Transverse colon (tissue), 4 donors: Measurements from ENCODE around the gene RHOF. TPM values are rescaled to one million over a fixed set of nuclear protein-coding genes. Genes with fewer than 3 reads are reported as not detected.

Experiments
- DNase-seq: peaks from one replicate; pipeline ENCODE4 v3.0.0-alpha.2; 2019
- H3K27ac ChIP-seq, 4 donors: fragments of 200-600 bp; sonication (generic); 2 replicates each; pipeline ENCODE4 v1.5.1; 2016 to 2018; ENCODE audit warnings: inconsistent platforms in 4 of 4
- H3K27me3 ChIP-seq: fragments of 200-600 bp; sonication (generic); 2 replicates; pipeline ENCODE4 v1.5.1; 2017; ENCODE audit warnings: inconsistent platforms
- H3K36me3 ChIP-seq, 4 donors: fragments of 200-600 bp; sonication (generic); 2 replicates each; pipeline ENCODE4 v1.5.1; 2017 to 2019; ENCODE audit warnings: inconsistent platforms in 4 of 4
- H3K4me1 ChIP-seq, 4 donors: fragments of 200-600 bp; sonication (generic); 2 replicates each; pipeline ENCODE4 v1.5.1; 2017 to 2020; ENCODE audit warnings: inconsistent platforms in 4 of 4
- H3K4me3 ChIP-seq, 4 donors: fragments of 200-600 bp; sonication (generic); 1 replicate in 1 of 4; 2 replicates in 3 of 4; pipeline versions ENCODE4 v1.5.1 to v1.6.1; 2017 to 2019; ENCODE audit warnings: inconsistent platforms in 4 of 4
- H3K9me3 ChIP-seq, 2 donors: fragments of 200-600 bp; sonication (generic); 2 replicates each; pipeline ENCODE4 v1.5.1; 2017 to 2019; ENCODE audit warnings: inconsistent platforms in 2 of 2
- EP300 ChIP-seq: sonication (generic); formaldehyde crosslinking; IDR thresholded peaks from one replicate; pipeline ENCODE4 v1.6.1; 2017; ENCODE audit warnings: antibody characterized with exemption, low read depth
- POLR2A ChIP-seq: fragments of 450-650 bp; IDR thresholded peaks from one replicate; pipeline ENCODE4 v1.6.1; 2016; ENCODE audit warnings: antibody characterized with exemption, mild to moderate bottlenecking, moderate library complexity
- POLR2AphosphoS5 ChIP-seq, 3 donors: sonication (generic); formaldehyde crosslinking; IDR thresholded peaks; one replicate each; pipeline ENCODE4 v1.6.1; 2016; ENCODE audit warnings: antibody characterized with exemption in 3 of 3
- WGBS, 2 donors: methylation state at CpG; one replicate each; pipeline ENCODE4 v1.1.5; 2018; ENCODE audit warnings: low coverage in 1 of 2; 5-methylcytosine and 5-hydroxymethylcytosine counted together
- in situ Hi-C, 4 donors: fragments of 200-750 bp; cut with MboI; loops; one replicate each; pipeline versions ENCODE4 v1.15.0 to v1.15.1; 2017; ENCODE audit warnings: low sequenced_read_pairs in 3 of 4, low pct_ligation_motif_present in 1 of 4, low pct_unique_long_range_greater_than_20kb in 1 of 4
- intact Hi-C: fragments of 100-400 bp; cut with DNase I; formaldehyde crosslinking; loops from one replicate; pipeline ENCODE4 v1.15.1; 2023; ENCODE audit warnings: low total_unique reads
- total RNA-seq, 4 donors: library from RNA; depleted of rRNA; stranded (reverse); fragments of >200 nt; gene quantifications; one replicate each; pipeline ENCODE4 v1.1.0, GENCODE V29; 2016
- TF ChIP-seq, protein P1 (sequence below), 5 experiments: fragments of 200-600 bp in 3 of 5; fragments of 450-650 bp in 2 of 5; sonication (generic) in 3 of 5; IDR thresholded peaks; 1 replicate in 2 of 5; 2 replicates in 3 of 5; pipeline ENCODE4 v1.5.1; 2016 to 2017; ENCODE audit warnings: antibody characterized with exemption in 5 of 5, inconsistent platforms in 3 of 5, mild to moderate bottlenecking in 2 of 5, moderate library complexity in 1 of 5

The RHOF gene
- total RNA-seq, 4 donors from 2014 or later = 14.9 to 251 (median 150) TPM

GRCh38 chr12:121808623-121809022 lies 15.1 kb upstream of the RHOF start:
- no peak overlapping the region for H3K27ac ChIP-seq

GRCh38 chr12:121807642-121808347 lies 14.3 kb upstream of the RHOF start:
- H3K36me3 ChIP-seq = peaks cover 0 to 15% (median 4%) of the 10 kb centered on the region in 4 donors
- no peak overlapping the region for H3K27ac ChIP-seq
- intact Hi-C loops = no loop called here
- WGBS, 2 donors = 75% methylated on average over 14 of the region's 14 CpGs; no CpG with 5 or more reads in 1 of the 2 donors
- TF ChIP-seq, protein P1, sequence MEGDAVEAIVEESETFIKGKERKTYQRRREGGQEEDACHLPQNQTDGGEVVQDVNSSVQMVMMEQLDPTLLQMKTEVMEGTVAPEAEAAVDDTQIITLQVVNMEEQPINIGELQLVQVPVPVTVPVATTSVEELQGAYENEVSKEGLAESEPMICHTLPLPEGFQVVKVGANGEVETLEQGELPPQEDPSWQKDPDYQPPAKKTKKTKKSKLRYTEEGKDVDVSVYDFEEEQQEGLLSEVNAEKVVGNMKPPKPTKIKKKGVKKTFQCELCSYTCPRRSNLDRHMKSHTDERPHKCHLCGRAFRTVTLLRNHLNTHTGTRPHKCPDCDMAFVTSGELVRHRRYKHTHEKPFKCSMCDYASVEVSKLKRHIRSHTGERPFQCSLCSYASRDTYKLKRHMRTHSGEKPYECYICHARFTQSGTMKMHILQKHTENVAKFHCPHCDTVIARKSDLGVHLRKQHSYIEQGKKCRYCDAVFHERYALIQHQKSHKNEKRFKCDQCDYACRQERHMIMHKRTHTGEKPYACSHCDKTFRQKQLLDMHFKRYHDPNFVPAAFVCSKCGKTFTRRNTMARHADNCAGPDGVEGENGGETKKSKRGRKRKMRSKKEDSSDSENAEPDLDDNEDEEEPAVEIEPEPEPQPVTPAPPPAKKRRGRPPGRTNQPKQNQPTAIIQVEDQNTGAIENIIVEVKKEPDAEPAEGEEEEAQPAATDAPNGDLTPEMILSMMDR (IDR thresholded peaks at IDR 0.05) = no peak
- no peak for TF ChIP-seq EP300
- TF ChIP-seq POLR2AphosphoS5 (IDR thresholded peaks at IDR 0.05) = no peak
- TF ChIP-seq POLR2A = no peak
- no peak for DNase-seq
- in situ Hi-C loops = no loop called here
- no peaks in the 10 kb centered on the region for H3K27me3 ChIP-seq
- no peaks in the 10 kb centered on the region for H3K9me3 ChIP-seq
- H3K4me1 ChIP-seq = peaks cover 28 to 50% (median 45%) of the 10 kb centered on the region in 4 donors
- H3K4me3 ChIP-seq = no peak overlapping the region

More at GRCh38 chr12:121808623-121809022, 15.1 kb upstream of the RHOF start:
- Histone ChIP-seq H3K4me1 (peaks cover 36 to 58% (median 53%) of the 10 kb centered on the region in 4 donors), H3K4me3 (no peak overlapping the region), H3K36me3 (peaks cover 0 to 15% (median 4%) of the 10 kb centered on the region in 4 donors), H3K9me3 (no peaks in the 10 kb centered on the region), H3K27me3 (no peaks in the 10 kb centered on the region)
- DNase-seq = no peak
- 89% methylated on average over 8 of the region's 8 CpGs; no CpG with 5 or more reads in 1 of the 2 donors for WGBS, 2 donors
- intact Hi-C loops (no loop called here), in situ Hi-C loops (no loop called here)
- TF ChIP-seq POLR2AphosphoS5 (IDR thresholded peaks at IDR 0.05) (no peak), EP300 (no peak), POLR2A (no peak)
- TF ChIP-seq, protein P1 (IDR thresholded peaks at IDR 0.05) = no peak

- no peaks in the 10 kb centered on the region for H3K9me3 ChIP-seq
- no peak for TF ChIP-seq EP300
- TF ChIP-seq POLR2A = peak; percentile 3
- H3K4me1 ChIP-seq = peaks cover 26 to 41% (median 38%) of the 10 kb centered on the region in 4 donors
- in situ Hi-C loops = no loop called here
- peak overlapping the region; percentile 100 for H3K27ac ChIP-seq
- intact Hi-C loops = no loop called here
- peaks cover 0 to 15% (median 4%) of the 10 kb centered on the region in 4 donors for H3K36me3 ChIP-seq
- DNase-seq = no peak
- H3K4me3 ChIP-seq = peak overlapping the region; percentile 75 to 94 (median 80)
- H3K27me3 ChIP-seq = no peaks in the 10 kb centered on the region
- WGBS, 2 donors = 27 to 38% methylated on average over 9 to 21 of the region's 21 CpGs
Measured at GRCh38 chr12:121806546-121807423, 13.3 kb upstream of the RHOF start.

DNA sequence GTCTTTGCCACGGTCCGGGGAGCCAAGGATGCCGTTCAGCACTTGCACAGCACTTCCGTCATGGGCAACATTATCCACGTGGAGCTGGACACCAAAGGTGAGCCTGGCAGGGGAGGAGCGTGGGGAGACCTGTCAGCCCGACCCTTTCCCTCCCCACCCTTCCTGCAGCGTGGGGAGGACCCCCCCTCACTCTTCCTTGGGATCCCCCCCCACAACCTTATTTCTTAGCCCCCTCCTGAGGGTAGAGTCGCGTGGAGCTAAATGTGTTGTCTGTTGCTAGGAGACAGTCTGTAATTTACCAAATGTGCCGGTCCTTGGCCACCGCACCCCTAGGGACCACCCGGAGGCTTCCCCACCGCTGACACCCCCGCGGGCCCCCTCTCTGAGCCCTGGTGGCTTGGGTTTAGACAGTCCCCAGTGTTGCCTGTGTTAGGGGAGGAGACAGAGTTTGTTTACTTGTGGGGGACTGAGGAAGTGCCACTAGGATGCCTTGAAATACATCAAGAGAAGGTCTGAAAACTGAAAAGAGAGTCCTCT lies 12.6 kb upstream of the RHOF start:
- Histone ChIP-seq H3K9me3 (no peaks in the 10 kb centered on the region), H3K4me3 (peak overlapping the region; percentile 75 to 94 (median 80)), H3K27ac (peak overlapping the region; percentile 100), H3K27me3 (no peaks in the 10 kb centered on the region), H3K36me3 (peaks cover 0 to 15% (median 4%) of the 10 kb centered on the region in 4 donors), H3K4me1 (peaks cover 19 to 34% (median 33%) of the 10 kb centered on the region in 4 donors)
- WGBS, 2 donors = 3% methylated on average over 16 of the region's 16 CpGs; no CpG with 5 or more reads in 1 of the 2 donors
- intact Hi-C loops = no loop called here
- DNase-seq = no peak
- TF ChIP-seq POLR2A (peak; percentile 10), POLR2AphosphoS5 (IDR thresholded peaks at IDR 0.05) (no peak), EP300 (no peak)
- TF ChIP-seq, protein P1 (IDR thresholded peaks at IDR 0.05) = peak in 1 of 5 experiments; percentile 19
- in situ Hi-C loops = no loop called here
